BJ (cell line): ENCODE data around the gene GARIN5B. TPM values are rescaled to one million over a fixed set of nuclear protein-coding genes. Genes with fewer than 3 reads are reported as not detected.

Experiments
- CTCF ChIA-PET: fragments of 350-600 bp; formaldehyde crosslinking; extraction: SDS; loops from one replicate; lab custom pipeline; 2021; ENCODE audit warnings: antibody characterized with exemption, inconsistent platforms; lab: Yijun Ruan, JAX
- POLR2A ChIA-PET: fragments of 300-600 bp; sonication (Branson Sonifier 250); formaldehyde crosslinking; extraction: SDS; loops from one replicate; lab custom pipeline; 2021; ENCODE audit warnings: antibody characterized with exemption; lab: Charles Lee
- DNase-seq: peaks from one replicate; pipeline ENCODE4 v3.0.0-alpha.2; 2011; ENCODE audit warnings: low read depth
- H3K27me3 ChIP-seq: 2 replicates; pipeline ENCODE4 v1.6.0; 2011; ENCODE audit warnings: low read length; ENCODE audit not compliant: control insufficient read depth, insufficient read depth
- H3K36me3 ChIP-seq: 2 replicates; pipeline ENCODE4 v1.5.1; 2011; ENCODE audit warnings: low read length; ENCODE audit not compliant: control insufficient read depth, insufficient read depth
- H3K4me3 ChIP-seq: 2 replicates; pipeline ENCODE4 v1.5.1; 2011; ENCODE audit warnings: low read depth, mild to moderate bottlenecking, control low read depth, low read length
- CTCF ChIP-seq: IDR thresholded peaks from 2 replicates; pipeline ENCODE4 v1.5.1; 2011; ENCODE audit warnings: low read depth, mild to moderate bottlenecking, control low read depth, inconsistent platforms, low read length, moderate library complexity; ENCODE audit not compliant: insufficient read depth
- polyA plus RNA-seq: library from polyadenylated mRNA; depleted of rRNA; stranded (reverse); fragments of >200 nt; gene quantifications from 2 replicates; pipeline ENCODE4 v1.2.3, GENCODE V29; 2011

GARIN5B gene
- polyA plus RNA-seq, 1 experiment, result 0.02 TPM

GRCh38 chr19:55368106-55368505, 5.0 kb upstream of the GARIN5B start:
- no peak for TF ChIP-seq CTCF
- DNase-seq, result no peak
- POLR2A ChIA-PET, result no interaction called here
- Histone ChIP-seq H3K36me3 (no peaks in the 10 kb centered on the region; the same call in 1 of the 2 replicates), H3K27me3 (no peaks in the 10 kb centered on the region), H3K4me3 (peak overlapping the region; percentile 73)
- CTCF ChIA-PET, result interaction anchor here (1.4 to 2.5 kb wide), 3 partner anchors 13 to 76 kb away, joined by 3 to 15 read pairs (median 5); partner anchors contain the start of gene COX6B2

GRCh38 chr19:55366790-55367189, 3.7 kb upstream of the GARIN5B start:
- no peak for TF ChIP-seq CTCF
- Histone ChIP-seq H3K27me3 (no peaks in the 10 kb centered on the region), H3K4me3 (no peak overlapping the region), H3K36me3 (no peaks in the 10 kb centered on the region; the same call in 1 of the 2 replicates)
- no peak for DNase-seq
- ChIA-PET CTCF (no interaction called here), POLR2A (interaction anchor here (1.1 kb wide), 1 partner anchor 27 kb away, joined by 3 read pairs; the partner anchor contains the start of gene KMT5C)

- Histone ChIP-seq H3K36me3 (no peaks in the 10 kb centered on the region; the same call in 1 of the 2 replicates), H3K4me3 (no peak overlapping the region), H3K27me3 (no peaks in the 10 kb centered on the region)
- no peak for DNase-seq
- no peak for TF ChIP-seq CTCF
- ChIA-PET CTCF (no interaction called here), POLR2A (interaction anchor here (1.1 kb wide), 1 partner anchor 26 kb away, joined by 3 read pairs; the partner anchor contains the start of gene KMT5C)
Observed at GRCh38 chr19:55365964-55366363, 2.9 kb upstream of the GARIN5B start.

GRCh38 chr19:55365245-55365644, 2.2 kb upstream of the GARIN5B start:
- ChIA-PET POLR2A (no interaction called here), CTCF (interaction anchor here (1.2 kb wide), 1 partner anchor 21 kb away, joined by 3 read pairs; no protein-coding TSS in a partner anchor)
- Histone ChIP-seq H3K36me3 (no peaks in the 10 kb centered on the region; the same call in 1 of the 2 replicates), H3K4me3 (no peak overlapping the region), H3K27me3 (no peaks in the 10 kb centered on the region)
- DNase-seq, result no peak
- TF ChIP-seq CTCF, result no peak

- Histone ChIP-seq H3K36me3 (no peaks in the 10 kb centered on the region; the same call in 1 of the 2 replicates), H3K27me3 (no peaks in the 10 kb centered on the region), H3K4me3 (no peak overlapping the region)
- CTCF ChIA-PET, result no interaction called here
- POLR2A ChIA-PET, result interaction anchor here (0.6 kb wide), 1 partner anchor 43 kb away, joined by 6 read pairs; no protein-coding TSS in a partner anchor
- no peak for DNase-seq
- TF ChIP-seq CTCF, result no peak
Observed at GRCh38 chr19:55362174-55362989, 678 bp downstream of the GARIN5B start.
